Measurements from ENCODE around the gene KCTD16.

GRCh38 chr5:144307736-144308135, 137.1 kb downstream of the KCTD16 start:
- TF ChIP-seq CTCF (optimal IDR thresholded peaks at IDR 0.05 in 1 of 3, IDR thresholded peaks at IDR 0.05 in 1 of 3, conservative IDR thresholded peaks at IDR 0.05 in 1 of 3; ENCODE audit: extremely low read depth in 1 of 3, insufficient read depth in 2 of 3, low read length in 3 of 3) (no peak), EZH2 (IDR thresholded peaks at IDR 0.05; ENCODE audit: low read length) (no peak)
